ENCODE data around the gene TSPY4.
"Not testable (repeated sequence)": the region's sequence is repeated elsewhere in the genome, so short reads cannot be mapped to it uniquely, and the experiment has no call there.

TSPY4 gene

DNA sequence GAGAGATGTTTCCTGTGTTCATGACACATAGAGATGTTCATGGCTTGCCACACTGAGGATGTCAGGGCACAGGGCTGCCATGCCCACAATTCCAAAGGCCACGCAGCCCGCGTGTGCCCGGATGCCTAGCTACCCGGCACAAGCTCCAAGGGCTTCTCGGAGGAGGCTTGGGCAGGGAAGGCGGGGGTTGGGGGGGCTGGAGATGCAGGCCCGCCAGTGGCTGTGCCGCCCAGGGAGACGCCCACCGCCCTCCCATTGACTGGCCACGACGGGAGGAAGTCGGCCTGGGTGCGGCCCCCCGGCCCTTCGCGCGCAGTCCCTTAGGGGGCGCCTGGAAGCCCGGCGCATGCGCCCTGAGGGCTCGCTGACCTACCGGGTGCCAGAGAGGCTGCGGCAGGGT, at the start of gene TSPY4:
Gene TSPY4, plus strand, starts transcription at position 301 of the 400 bp plus-strand sequence. Its CDS starts 46 bp downstream, at position 347.
- not testable (repeated sequence) for DNase-seq

DNA sequence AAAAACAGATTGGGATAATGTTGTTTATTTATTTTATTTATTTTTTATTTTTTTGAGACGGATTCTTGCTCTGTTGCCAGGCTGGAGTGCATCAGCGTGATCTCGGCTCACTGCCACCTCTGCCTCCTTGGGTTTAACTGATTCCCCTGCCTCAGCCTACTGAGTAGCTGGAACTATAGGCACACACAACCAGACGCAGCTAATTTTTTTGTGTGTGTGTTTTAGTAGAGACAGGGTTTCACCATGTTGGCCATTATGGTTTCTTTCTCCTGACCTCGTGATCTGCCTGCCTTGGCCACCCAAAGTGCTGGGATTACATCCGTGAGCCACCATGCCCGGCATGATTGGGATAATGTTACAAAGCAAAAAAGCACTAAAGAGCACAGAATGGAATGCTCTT, 16.3 kb upstream of the TSPY4 start:
- no peak for DNase-seq

DNA sequence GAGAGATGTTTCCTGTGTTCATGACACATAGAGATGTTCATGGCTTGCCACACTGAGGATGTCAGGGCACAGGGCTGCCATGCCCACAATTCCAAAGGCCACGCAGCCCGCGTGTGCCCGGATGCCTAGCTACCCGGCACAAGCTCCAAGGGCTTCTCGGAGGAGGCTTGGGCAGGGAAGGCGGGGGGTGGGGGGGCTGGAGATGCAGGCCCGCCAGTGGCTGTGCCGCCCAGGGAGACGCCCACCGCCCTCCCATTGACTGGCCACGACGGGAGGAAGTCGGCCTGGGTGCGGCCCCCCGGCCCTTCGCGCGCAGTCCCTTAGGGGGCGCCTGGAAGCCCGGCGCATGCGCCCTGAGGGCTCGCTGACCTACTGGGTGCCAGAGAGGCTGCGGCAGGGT, 20.2 kb downstream of the TSPY4 start, which contains the start of gene TSPY8:
Gene TSPY8, plus strand, starts transcription at position 301 of the 400 bp plus-strand sequence. Its CDS starts 46 bp downstream, at position 347.
- DNase-seq, result not testable (repeated sequence)

Measured in KG1 (cell line).